ENCODE data around the gene JAG2.

Gene JAG2

GRCh38 chr14:105152794-105153241 is 15.8 kb downstream of the JAG2 start:
- no peak for DNase-seq (ENCODE audit: low read depth)
- TF ChIP-seq CTCF (IDR thresholded peaks at IDR 0.05; ENCODE audit: low read depth, low read length, missing control alignments): no peak
- in situ Hi-C loops (cut with HindIII; ENCODE audit: low sequenced_read_pairs): no loop called here
- no peak overlapping the region for H3K4me3 ChIP-seq (ENCODE audit: low read depth, low read length)

- DNase-seq (ENCODE audit: low read depth): no peak
- TF ChIP-seq CTCF (IDR thresholded peaks at IDR 0.05; ENCODE audit: low read depth, low read length, missing control alignments): no peak
- H3K4me3 ChIP-seq (ENCODE audit: low read depth, low read length): no peak overlapping the region
- in situ Hi-C loops (cut with HindIII; ENCODE audit: low sequenced_read_pairs): no loop called here
These were observed 16.5 kb downstream of the JAG2 start for GRCh38 chr14:105151838-105152793.

- in situ Hi-C loops (cut with HindIII; ENCODE audit: low sequenced_read_pairs): no loop called here
- no peak for TF ChIP-seq CTCF (IDR thresholded peaks at IDR 0.05; ENCODE audit: low read depth, low read length, missing control alignments)
- H3K4me3 ChIP-seq (ENCODE audit: low read depth, low read length): no peak overlapping the region
- no peak for DNase-seq (ENCODE audit: low read depth)
These were observed 17.3 kb downstream of the JAG2 start for GRCh38 chr14:105151084-105151837.

- H3K4me3 ChIP-seq (ENCODE audit: low read depth, low read length): no peak overlapping the region
- DNase-seq (ENCODE audit: low read depth): no peak
- in situ Hi-C loops (cut with HindIII; ENCODE audit: low sequenced_read_pairs): no loop called here
- TF ChIP-seq CTCF (IDR thresholded peaks at IDR 0.05; ENCODE audit: low read depth, low read length, missing control alignments): no peak
These were observed 18.1 kb downstream of the JAG2 start for GRCh38 chr14:105150368-105151083.

GRCh38 chr14:105150026-105150367 is 18.6 kb downstream of the JAG2 start:
- no peak for TF ChIP-seq CTCF (IDR thresholded peaks at IDR 0.05; ENCODE audit: low read depth, low read length, missing control alignments)
- in situ Hi-C loops (cut with HindIII; ENCODE audit: low sequenced_read_pairs): no loop called here

GRCh38 chr14:105149146-105149781 is 19.3 kb downstream of the JAG2 start:
- no peak overlapping the region for H3K4me3 ChIP-seq (ENCODE audit: low read depth, low read length)
- in situ Hi-C loops (cut with HindIII; ENCODE audit: low sequenced_read_pairs): no loop called here
- no peak for TF ChIP-seq CTCF (IDR thresholded peaks at IDR 0.05; ENCODE audit: low read depth, low read length, missing control alignments)
- DNase-seq (ENCODE audit: low read depth): no peak

More at GRCh38 chr14:105150026-105150367, 18.6 kb downstream of the JAG2 start:
- H3K4me3 ChIP-seq (ENCODE audit: low read depth, low read length): no peak overlapping the region
- no peak for DNase-seq (ENCODE audit: low read depth)

Measured in astrocyte of the cerebellum (primary cell).